ENCODE data around the gene AHCYL2.

Gene AHCYL2

GRCh38 chr7:129421717-129422250 lies 197.0 kb downstream of the AHCYL2 start:
- Histone ChIP-seq H3K4me3 (ENCODE audit: low read depth, low read length) (no peak overlapping the region), H3K36me3 (no peaks in the 10 kb centered on the region), H3K9me3 (no peaks in the 10 kb centered on the region), H3K4me1 (no peaks in the 10 kb centered on the region), H3K27me3 (no peaks in the 10 kb centered on the region)
- no peak for TF ChIP-seq CTCF (IDR thresholded peaks at IDR 0.05; ENCODE audit: low read depth, low read length)
- DNase-seq: no peak

GRCh38 chr7:129422727-129423126 lies 197.9 kb downstream of the AHCYL2 start:
- Histone ChIP-seq H3K36me3 (no peaks in the 10 kb centered on the region), H3K9me3 (no peaks in the 10 kb centered on the region), H3K4me3 (ENCODE audit: low read depth, low read length) (no peak overlapping the region), H3K4me1 (peaks cover 3% of the 10 kb centered on the region), H3K27me3 (no peaks in the 10 kb centered on the region)
- DNase-seq: no peak
- TF ChIP-seq CTCF (IDR thresholded peaks at IDR 0.05; ENCODE audit: low read depth, low read length): no peak

GRCh38 chr7:129423700-129424410 lies 199.0 kb downstream of the AHCYL2 start:
- Histone ChIP-seq H3K4me1 (peaks cover 5% of the 10 kb centered on the region), H3K36me3 (no peaks in the 10 kb centered on the region), H3K4me3 (ENCODE audit: low read depth, low read length) (no peak overlapping the region), H3K27me3 (no peaks in the 10 kb centered on the region), H3K9me3 (no peaks in the 10 kb centered on the region)
- TF ChIP-seq CTCF (IDR thresholded peaks at IDR 0.05; ENCODE audit: low read depth, low read length): no peak
- no peak for DNase-seq

DNA sequence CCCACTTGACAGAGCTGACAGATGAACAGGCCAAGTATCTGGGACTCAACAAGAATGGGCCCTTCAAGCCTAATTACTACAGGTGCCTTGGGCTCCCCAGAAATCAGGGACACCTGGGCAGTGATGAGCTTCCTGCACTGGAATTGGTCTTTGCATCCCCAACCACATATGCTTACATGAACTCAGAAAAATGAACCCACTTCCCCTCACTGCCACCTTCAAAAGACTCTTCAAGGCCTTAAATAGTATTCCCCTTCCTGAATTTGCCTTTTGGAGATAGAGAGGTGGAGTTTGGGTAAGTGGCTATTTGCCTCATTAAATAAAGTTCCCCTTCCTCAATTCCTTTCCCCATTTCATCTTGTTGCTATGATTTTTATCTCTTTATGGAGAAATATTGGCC lies 201.7 kb downstream of the AHCYL2 start:
- no peaks in the 10 kb centered on the region for H3K9me3 ChIP-seq
- DNase-seq: no peak
- no peaks in the 10 kb centered on the region for H3K36me3 ChIP-seq
- peaks cover 5% of the 10 kb centered on the region for H3K4me1 ChIP-seq
- H3K4me3 ChIP-seq (ENCODE audit: low read depth, low read length): no peak overlapping the region
- no peak for TF ChIP-seq CTCF (IDR thresholded peaks at IDR 0.05; ENCODE audit: low read depth, low read length)
- H3K27me3 ChIP-seq: no peaks in the 10 kb centered on the region

GRCh38 chr7:129427526-129428045 lies 202.8 kb downstream of the AHCYL2 start:
- no peaks in the 10 kb centered on the region for H3K9me3 ChIP-seq
- no peak for TF ChIP-seq CTCF (IDR thresholded peaks at IDR 0.05; ENCODE audit: low read depth, low read length)
- no peak overlapping the region for H3K4me3 ChIP-seq (ENCODE audit: low read depth, low read length)
- H3K27me3 ChIP-seq: no peaks in the 10 kb centered on the region
- DNase-seq: no peak
- peaks cover 5% of the 10 kb centered on the region for H3K4me1 ChIP-seq
- H3K36me3 ChIP-seq: no peaks in the 10 kb centered on the region
